Common myeloid progenitor, CD34-positive (primary cell): ENCODE measurements around the gene AVP.
A peak's percentile ranks its signal among the peaks of the same experiment; 100 is the strongest.
"Not testable (repeated sequence)": the region's sequence is repeated elsewhere in the genome, so short reads cannot be mapped to it uniquely, and the experiment has no call there.

Experiments used
- CTCF ChIA-PET: fragments of 350-600 bp; sonication (Branson Sonifier 250); formaldehyde crosslinking; loops from one replicate; lab custom pipeline; 2021; ENCODE audit warnings: antibody characterized with exemption; lab: Charles Lee
- POLR2A ChIA-PET: fragments of 350-600 bp; sonication (Branson Sonifier 250); formaldehyde crosslinking; loops from one replicate; lab custom pipeline; 2021; ENCODE audit warnings: antibody characterized with exemption; lab: Charles Lee
- DNase-seq, 3 donors: peaks; one replicate each; pipeline versions ENCODE4 v3.0.0 to v3.0.0-alpha.2; 2013
- H3K27ac ChIP-seq, 2 experiments: 1 replicate in 1 of 2; 2 replicates in 1 of 2; pipeline ENCODE4 v1.7.0; 2013; ENCODE audit warnings: inconsistent platforms in 2 of 2, low read length in 2 of 2, mild to moderate bottlenecking in 2 of 2, low read depth in 1 of 2, moderate library complexity in 1 of 2; ENCODE audit not compliant: severe bottlenecking in 2 of 2, insufficient read depth in 1 of 2, poor library complexity in 1 of 2
- H3K27me3 ChIP-seq, 5 experiments: replicated peaks in 2 of 5; 1 replicate in 3 of 5; 2 replicates in 2 of 5; pipeline versions ENCODE4 v1.6.1 to v1.7.0; 2013; ENCODE audit warnings: low read length in 4 of 5, mild to moderate bottlenecking in 2 of 5, moderate library complexity in 2 of 5, inconsistent platforms in 1 of 5; ENCODE audit not compliant: insufficient read depth in 5 of 5, control insufficient read depth in 4 of 5
- H3K36me3 ChIP-seq, 4 experiments: 1 replicate in 2 of 4; 2 replicates in 2 of 4; pipeline versions ENCODE4 v1.6.1 to v1.7.0; 2013; ENCODE audit warnings: low read length in 3 of 4, control low read depth in 1 of 4, mild to moderate bottlenecking in 1 of 4; ENCODE audit not compliant: control insufficient read depth in 4 of 4, insufficient read depth in 4 of 4
- H3K4me1 ChIP-seq, 4 experiments: 1 replicate in 3 of 4; 2 replicates in 1 of 4; pipeline versions ENCODE4 v1.6.1 to v1.7.1; 2013; ENCODE audit warnings: low read length in 3 of 4, mild to moderate bottlenecking in 3 of 4, control low read depth in 1 of 4, inconsistent platforms in 1 of 4, moderate library complexity in 1 of 4; ENCODE audit not compliant: control insufficient read depth in 4 of 4, insufficient read depth in 4 of 4; ENCODE audit errors: control extremely low read depth in 1 of 4
- H3K4me3 ChIP-seq, 7 experiments: 1 replicate in 4 of 7; 2 replicates in 3 of 7; pipeline versions ENCODE4 v1.5.1 to v1.7.0; 2013; ENCODE audit warnings: mild to moderate bottlenecking in 7 of 7, low read length in 6 of 7, moderate library complexity in 6 of 7, inconsistent platforms in 2 of 7, low read depth in 2 of 7, control low read depth in 1 of 7; ENCODE audit not compliant: insufficient read depth in 4 of 7, control insufficient read depth in 1 of 7; ENCODE audit errors: extremely low read depth in 1 of 7
- H3K9me3 ChIP-seq, 5 experiments: 1 replicate in 4 of 5; 2 replicates in 1 of 5; pipeline versions ENCODE4 v1.6.1 to v1.7.1; 2013; ENCODE audit warnings: low read length in 4 of 5, mild to moderate bottlenecking in 2 of 5, inconsistent platforms in 1 of 5, low read depth in 1 of 5, moderate library complexity in 1 of 5; ENCODE audit not compliant: control insufficient read depth in 4 of 5, insufficient read depth in 2 of 5; ENCODE audit errors: control extremely low read depth in 1 of 5
- WGBS: methylation state at CpG from one replicate; pipeline ENCODE4 v1.1.5; 2013; ENCODE audit not compliant: insufficient coverage; 5-methylcytosine and 5-hydroxymethylcytosine counted together

Gene AVP

GRCh38 chr20:3075315-3075714, 9.2 kb downstream of the AVP start:
- peaks cover 2 to 72% (median 50%) of the 10 kb centered on the region in 4 experiments for H3K4me1 ChIP-seq
- H3K27ac ChIP-seq, POLR2A ChIA-PET, H3K27me3 ChIP-seq, H3K9me3 ChIP-seq, H3K36me3 ChIP-seq, DNase-seq: not testable (repeated sequence)
- peak overlapping the region in 1 of 7 experiments; percentile 3 for H3K4me3 ChIP-seq
- CTCF ChIA-PET, result interaction anchor here (1.0 to 9.7 kb wide), 5 partner anchors 10 to 40 kb away, joined by 3 to 64 read pairs (median 5); no protein-coding TSS in a partner anchor
- WGBS, result 100% methylated on average over 5 of the region's 6 CpGs

GRCh38 chr20:3074812-3075211, 9.7 kb downstream of the AVP start:
- peaks cover 2 to 67% (median 50%) of the 10 kb centered on the region in 4 experiments for H3K4me1 ChIP-seq
- ChIA-PET POLR2A (no interaction called here), CTCF (interaction anchor here (0.6 to 9.7 kb wide), 6 partner anchors 10 to 40 kb away, joined by 3 to 64 read pairs (median 4); no protein-coding TSS in a partner anchor)
- 3% methylated on average over 5 of the region's 6 CpGs for WGBS
- DNase-seq, result peak in 2 of 3 donors; percentile 37 to 56
- no peaks in the 10 kb centered on the region for H3K27me3 ChIP-seq
- H3K36me3 ChIP-seq, result no peaks in the 10 kb centered on the region
- peak overlapping the region in 2 of 7 experiments; percentile 3 to 39 for H3K4me3 ChIP-seq
- no peak overlapping the region for H3K27ac ChIP-seq
- no peaks in the 10 kb centered on the region for H3K9me3 ChIP-seq

- not testable (repeated sequence) for H3K27me3 ChIP-seq, DNase-seq, H3K9me3 ChIP-seq, H3K36me3 ChIP-seq, H3K4me3 ChIP-seq, H3K27ac ChIP-seq
- H3K4me1 ChIP-seq, result peaks cover 2 to 64% (median 48%) of the 10 kb centered on the region in 4 experiments
- ChIA-PET POLR2A (interaction anchor here (2.5 kb wide), 1 partner anchor 19 kb away, joined by 13 read pairs; no protein-coding TSS in a partner anchor), CTCF (interaction anchor here (1.0 to 9.7 kb wide), 3 partner anchors 17 to 46 kb away, joined by 3 to 64 read pairs (median 4); no protein-coding TSS in a partner anchor)
- WGBS, result 95% methylated on average over 8 of the region's 8 CpGs
Observed at GRCh38 chr20:3073251-3073643, 11.3 kb downstream of the AVP start.

GRCh38 chr20:3072530-3073250, 11.8 kb downstream of the AVP start:
- H3K27ac ChIP-seq, result peak overlapping the region in 1 of 2 experiments; percentile 14
- POLR2A ChIA-PET, result interaction anchor here (2.5 kb wide), 1 partner anchor 20 kb away, joined by 13 read pairs; no protein-coding TSS in a partner anchor
- CTCF ChIA-PET, result interaction anchor here (0.7 to 9.7 kb wide), 4 partner anchors 13 to 47 kb away, joined by 3 to 64 read pairs (median 4); no protein-coding TSS in a partner anchor

GRCh38 chr20:3071610-3072529, 12.7 kb downstream of the AVP start, which contains the start of gene OXT:
Gene OXT, plus strand, starts transcription at chr20:3071620. Its CDS starts 36 bp downstream, at chr20:3071656.
- peaks cover 0 to 51% (median 39%) of the 10 kb centered on the region in 4 experiments for H3K4me1 ChIP-seq
- H3K27me3 ChIP-seq, result no peaks in the 10 kb centered on the region
- CTCF ChIA-PET, result interaction anchor here (0.7 to 9.7 kb wide), 5 partner anchors 14 to 43 kb away, joined by 3 to 64 read pairs (median 4); no protein-coding TSS in a partner anchor
- 2% methylated on average over 69 of the region's 95 CpGs for WGBS
- peak within 1 kb of the TSS; percentile 19 to 86 (median 64) for H3K4me3 ChIP-seq
- peaks cover 4 to 15% (median 6%) of the 10 kb centered on the region in 4 experiments for H3K36me3 ChIP-seq
- POLR2A ChIA-PET, result interaction anchor here (1.0 to 2.5 kb wide), 2 partner anchors 21 to 91 kb away, joined by 3 to 13 read pairs; no protein-coding TSS in a partner anchor
- H3K9me3 ChIP-seq, result no peaks in the 10 kb centered on the region
- peak; percentile 70 to 90 (median 85) for DNase-seq
- H3K27ac ChIP-seq, result peak within 1 kb of the TSS in 1 of 2 experiments; percentile 43

More at GRCh38 chr20:3072530-3073250, 11.8 kb downstream of the AVP start:
- Histone ChIP-seq H3K9me3 (no peaks in the 10 kb centered on the region), H3K27me3 (no peaks in the 10 kb centered on the region), H3K4me3 (peak overlapping the region in 4 of 7 experiments; percentile 64 to 86 (median 74)), H3K36me3 (peaks cover 3 to 10% (median 5%) of the 10 kb centered on the region in 4 experiments), H3K4me1 (peaks cover 0 to 59% (median 46%) of the 10 kb centered on the region in 4 experiments)
- WGBS, result 89% methylated on average over 20 of the region's 22 CpGs
- DNase-seq, result no peak

- no peaks in the 10 kb centered on the region for H3K27me3 ChIP-seq
- peaks cover 0 to 48% (median 33%) of the 10 kb centered on the region in 4 experiments for H3K4me1 ChIP-seq
- CTCF ChIA-PET, result interaction anchor here (0.9 to 9.7 kb wide), 4 partner anchors 15 to 44 kb away, joined by 3 to 64 read pairs (median 12); no protein-coding TSS in a partner anchor
- POLR2A ChIA-PET, result interaction anchor here (1.0 to 2.5 kb wide), 2 partner anchors 21 to 91 kb away, joined by 3 to 13 read pairs; no protein-coding TSS in a partner anchor
- H3K4me3 ChIP-seq, result peak overlapping the region; percentile 19 to 86 (median 64)
- H3K9me3 ChIP-seq, result no peaks in the 10 kb centered on the region
- peaks cover 4 to 15% (median 6%) of the 10 kb centered on the region in 4 experiments for H3K36me3 ChIP-seq
- no peak for DNase-seq
- 33% methylated on average over 11 of the region's 16 CpGs for WGBS
- peak overlapping the region in 1 of 2 experiments; percentile 43 for H3K27ac ChIP-seq
Observed at GRCh38 chr20:3071266-3071609, 13.3 kb downstream of the AVP start.
